ENCODE results near the gene NUP42. TPM values are rescaled to one million over a fixed set of nuclear protein-coding genes. Genes with fewer than 3 reads are reported as not detected.

NUP42 gene, protein sequence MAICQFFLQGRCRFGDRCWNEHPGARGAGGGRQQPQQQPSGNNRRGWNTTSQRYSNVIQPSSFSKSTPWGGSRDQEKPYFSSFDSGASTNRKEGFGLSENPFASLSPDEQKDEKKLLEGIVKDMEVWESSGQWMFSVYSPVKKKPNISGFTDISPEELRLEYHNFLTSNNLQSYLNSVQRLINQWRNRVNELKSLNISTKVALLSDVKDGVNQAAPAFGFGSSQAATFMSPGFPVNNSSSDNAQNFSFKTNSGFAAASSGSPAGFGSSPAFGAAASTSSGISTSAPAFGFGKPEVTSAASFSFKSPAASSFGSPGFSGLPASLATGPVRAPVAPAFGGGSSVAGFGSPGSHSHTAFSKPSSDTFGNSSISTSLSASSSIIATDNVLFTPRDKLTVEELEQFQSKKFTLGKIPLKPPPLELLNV
- 34.8 and 41.0 TPM in 2 replicates for total RNA-seq

DNA sequence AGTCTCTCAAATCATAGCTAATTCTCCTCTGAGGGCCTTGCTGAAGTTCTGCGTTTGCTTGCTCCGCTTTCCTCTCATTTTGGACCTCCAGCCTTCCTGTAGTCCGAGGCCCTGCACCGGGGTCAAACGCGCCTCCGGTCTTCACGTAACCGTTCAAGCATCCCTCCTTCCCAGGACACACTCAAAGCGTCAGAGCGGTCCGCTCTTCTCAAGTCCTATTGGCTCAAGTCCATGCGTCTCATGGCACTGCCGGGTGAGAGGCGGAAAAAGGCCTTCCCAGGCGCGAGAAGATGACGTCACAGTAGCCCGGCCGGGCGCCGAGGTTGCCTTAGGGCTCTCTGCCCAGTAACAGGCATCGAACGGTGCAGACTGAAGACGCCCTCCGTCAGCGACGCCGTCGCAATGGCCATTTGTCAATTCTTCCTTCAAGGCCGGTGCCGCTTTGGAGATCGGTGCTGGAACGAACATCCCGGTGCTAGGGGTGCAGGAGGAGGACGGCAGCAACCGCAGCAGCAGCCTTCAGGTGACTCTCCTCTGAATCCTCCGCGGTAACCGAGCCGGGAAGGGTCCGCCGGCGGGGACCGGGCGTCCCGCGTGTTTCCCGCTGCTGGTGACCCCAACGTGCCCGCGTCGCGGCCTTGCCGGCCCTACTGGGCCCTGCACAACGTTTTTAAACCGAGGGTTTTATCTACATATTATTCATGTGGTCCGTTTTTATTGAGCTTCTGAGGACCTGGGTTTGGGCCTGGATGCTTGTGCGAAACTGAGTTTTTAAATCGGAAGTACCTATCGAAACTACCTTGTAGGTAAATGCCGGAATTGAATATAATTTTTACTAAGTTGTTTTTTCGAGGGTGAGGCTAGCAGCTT, at the start of gene NUP42:
TSS of gene NUP42 (plus strand) at position 365 of the 870 bp plus-strand sequence. CDS start at position 403, 38 bp downstream.

DNA sequence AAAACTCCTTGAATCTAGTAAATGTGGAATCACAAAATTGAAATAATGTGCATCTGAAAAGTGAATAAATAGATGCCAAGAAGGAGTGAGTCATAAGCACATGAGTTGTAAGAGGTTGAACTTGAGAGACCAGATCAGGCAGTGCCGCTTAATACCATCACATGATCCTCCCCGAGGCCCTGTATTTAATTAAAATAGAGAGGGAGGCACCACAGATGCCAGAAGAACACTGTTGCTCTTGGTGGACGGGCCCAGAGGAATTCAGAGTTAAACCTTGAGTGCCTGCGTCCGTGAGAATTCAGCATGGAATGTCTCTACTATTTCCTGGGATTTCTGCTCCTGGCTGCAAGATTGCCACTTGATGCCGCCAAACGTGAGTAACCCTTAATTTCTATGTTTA, 64.7 kb downstream of the NUP42 start, which contains the start of gene GPNMB:
TSS of gene GPNMB (plus strand) at position 221 of the 400 bp plus-strand sequence. CDS start at position 304, 83 bp downstream.

Other genes with a start within 250 kb of the NUP42 start
- gene HYCC1, start 167.9 kb upstream of the NUP42 start, total RNA-seq: 37.4 and 61.7 TPM in 2 replicates
- gene KLHL7, start 76.3 kb upstream of the NUP42 start, total RNA-seq: 42.2 and 44.2 TPM in 2 replicates
- 0.32 and 1.7 TPM in 2 replicates for gene GPNMB, start 64.7 kb downstream of the NUP42 start, total RNA-seq
- gene MALSU1, start 117.3 kb downstream of the NUP42 start, total RNA-seq: 59.0 and 59.1 TPM in 2 replicates

All from epithelial cell of umbilical artery (primary cell).